CD4-positive, alpha-beta T cell (primary cell): ENCODE results near the gene S100A6. TPM values are rescaled to one million over a fixed set of nuclear protein-coding genes. Genes with fewer than 3 reads are reported as not detected.
A peak's percentile ranks its signal among the peaks of the same experiment; 100 is the strongest.
"Not testable (repeated sequence)": the region's sequence is repeated elsewhere in the genome, so short reads cannot be mapped to it uniquely, and the experiment has no call there.

Source experiments
- ATAC-seq: fragments of 200-7000 bp; cut with Tn5 transposase; one replicate; pipeline ENCODE4 v1.10.0; 2022; ENCODE audit warnings: mild to moderate bottlenecking; ENCODE audit not compliant: poor library complexity
- CTCF ChIA-PET: fragments of 350-600 bp; sonication (Branson Sonifier 250); formaldehyde crosslinking; loops from one replicate; lab custom pipeline; 2021; ENCODE audit warnings: antibody characterized with exemption, inconsistent platforms; lab: Charles Lee
- POLR2A ChIA-PET: fragments of 350-600 bp; sonication (Branson Sonifier 250); formaldehyde crosslinking; loops from one replicate; lab custom pipeline; 2021; ENCODE audit warnings: antibody characterized with exemption, inconsistent platforms; lab: Charles Lee
- DNase-seq, 14 experiments: peaks; one replicate each; pipeline ENCODE4 v3.0.0-alpha.2; 2013 to 2020; ENCODE audit warnings: mixed read lengths in 2 of 14
- H3K27ac ChIP-seq, 2 donors: one replicate each; pipeline versions ENCODE4 v1.5.1 to v1.7.0; 2013; ENCODE audit warnings: low read length in 2 of 2, low read depth in 1 of 2, mild to moderate bottlenecking in 1 of 2
- H3K27me3 ChIP-seq, 2 experiments: 1 replicate in 1 of 2; 2 replicates in 1 of 2; pipeline versions ENCODE4 v1.6.1 to v1.7.0; 2013; ENCODE audit warnings: low read length in 2 of 2, control low read depth in 1 of 2, mild to moderate bottlenecking in 1 of 2, moderate library complexity in 1 of 2; ENCODE audit not compliant: insufficient read depth in 2 of 2, control insufficient read depth in 1 of 2
- H3K36me3 ChIP-seq: one replicate; pipeline ENCODE4 v1.6.1; 2013; ENCODE audit warnings: low read length, control low read depth; ENCODE audit not compliant: insufficient read depth
- H3K4me1 ChIP-seq: one replicate; pipeline ENCODE4 v1.6.1; 2013; ENCODE audit warnings: low read length, control low read depth; ENCODE audit not compliant: insufficient read depth
- H3K4me3 ChIP-seq: one replicate; pipeline ENCODE4 v1.5.1; 2013; ENCODE audit warnings: mild to moderate bottlenecking, low read length, moderate library complexity
- H3K9me3 ChIP-seq, 2 experiments: 1 replicate in 1 of 2; 2 replicates in 1 of 2; pipeline versions ENCODE4 v1.6.1 to v1.7.0; 2013; ENCODE audit warnings: low read length in 2 of 2, mild to moderate bottlenecking in 2 of 2, control low read depth in 1 of 2, moderate library complexity in 1 of 2; ENCODE audit not compliant: control insufficient read depth in 1 of 2, insufficient read depth in 1 of 2
- H3K27ac Mint-ChIP-seq: one replicate; pipeline ENCODE4 v1.8.0; 2020; ENCODE audit warnings: mixed read lengths
- H3K27me3 Mint-ChIP-seq: one replicate; pipeline ENCODE4 v1.8.0; 2021; ENCODE audit warnings: mixed read lengths
- H3K36me3 Mint-ChIP-seq: one replicate; pipeline ENCODE4 v1.8.0; 2021; ENCODE audit warnings: low read depth, mixed read lengths
- H3K4me1 Mint-ChIP-seq: one replicate; pipeline ENCODE4 v1.8.0; 2021; ENCODE audit warnings: low read depth, mixed read lengths
- H3K4me3 Mint-ChIP-seq: one replicate; pipeline ENCODE4 v1.8.0; 2020; ENCODE audit warnings: mild to moderate bottlenecking, mixed read lengths
- H3K9me3 Mint-ChIP-seq: one replicate; pipeline ENCODE4 v1.8.0; 2020; ENCODE audit warnings: mixed read lengths
- CTCF ChIP-seq: fragments of 200-600 bp; IDR thresholded peaks from one replicate; pipeline ENCODE4 v1.8.0; 2022; ENCODE audit warnings: antibody characterized with exemption, mild to moderate bottlenecking
- intact Hi-C, 2 experiments: fragments of 100-400 bp; cut with DNase I in 1 of 2; cut with micrococcal nuclease in 1 of 2; formaldehyde crosslinking; loops; one replicate each; pipeline versions ENCODE4 v1.15.1 to v1.9.0; 2023 to 2025; cut with DNase I, micrococcal nuclease
- total RNA-seq, 174 experiments: library from RNA in 2 of 174; stranded (reverse) in 2 of 174; gene quantifications; one replicate each; pipeline ENCODE4 v1.2.3 and lab custom pipeline; 2021 to 2026

The S100A6 gene
- total RNA-seq, 2 experiments from 2014 or later, result 172 to 175 TPM

- Mint-ChIP-seq H3K27me3 (no peaks in the 10 kb centered on the region), H3K27ac (no peak overlapping the region), H3K4me3 (no peak overlapping the region), H3K4me1 (no peaks in the 10 kb centered on the region), H3K36me3 (no peaks in the 10 kb centered on the region), H3K9me3 (no peaks in the 10 kb centered on the region)
- Histone ChIP-seq H3K27ac (no peak overlapping the region), H3K4me3 (no peak overlapping the region), H3K36me3 (no peaks in the 10 kb centered on the region), H3K9me3 (no peaks in the 10 kb centered on the region), H3K4me1 (no peaks in the 10 kb centered on the region), H3K27me3 (no peaks in the 10 kb centered on the region)
- POLR2A ChIA-PET, result interaction anchor here (0.6 to 2.3 kb wide), 3 partner anchors 20 to 109 kb away, joined by 3 to 5 read pairs (median 3); partner anchors contain the start of gene CHTOP
- intact Hi-C loops, result no loop called here
- CTCF ChIA-PET, result no interaction called here
- DNase-seq, result peak in 1 of 14 experiments; percentile 2
- no peak for TF ChIP-seq CTCF
- no peak for ATAC-seq
Measured at GRCh38 chr1:153525088-153525728, 10.6 kb downstream of the S100A6 start.

- H3K4me1 ChIP-seq, H3K36me3 Mint-ChIP-seq, H3K36me3 ChIP-seq, H3K4me1 Mint-ChIP-seq, H3K4me3 Mint-ChIP-seq, H3K27me3 ChIP-seq, H3K9me3 Mint-ChIP-seq, H3K9me3 ChIP-seq, H3K27ac Mint-ChIP-seq, H3K4me3 ChIP-seq, ATAC-seq, H3K27ac ChIP-seq, intact Hi-C loops, CTCF ChIA-PET, H3K27me3 Mint-ChIP-seq: not testable (repeated sequence)
- peak in 1 of 14 experiments; percentile 6 for DNase-seq
- POLR2A ChIA-PET, result interaction anchor here (1.8 kb wide), 1 partner anchor 12 kb away, joined by 4 read pairs; no protein-coding TSS in a partner anchor
Measured at GRCh38 chr1:153522353-153523048, 13.3 kb downstream of the S100A6 start.

GRCh38 chr1:153521808-153522207, 14.0 kb downstream of the S100A6 start:
- H3K36me3 ChIP-seq, H3K9me3 ChIP-seq, H3K4me1 ChIP-seq, H3K27ac Mint-ChIP-seq, H3K4me1 Mint-ChIP-seq, H3K9me3 Mint-ChIP-seq, H3K27me3 ChIP-seq, ATAC-seq, H3K4me3 Mint-ChIP-seq, H3K36me3 Mint-ChIP-seq, H3K27me3 Mint-ChIP-seq, intact Hi-C loops, H3K27ac ChIP-seq, H3K4me3 ChIP-seq: not testable (repeated sequence)
- ChIA-PET POLR2A (interaction anchor here (1.8 kb wide), 1 partner anchor 13 kb away, joined by 4 read pairs; no protein-coding TSS in a partner anchor), CTCF (interaction anchor here (0.6 kb wide), 1 partner anchor 627 kb away, joined by 3 read pairs; no protein-coding TSS in a partner anchor)
- peak in 1 of 14 experiments; percentile 2 for DNase-seq

- H3K27ac ChIP-seq, result no peak overlapping the region
- no peak for DNase-seq
- Mint-ChIP-seq H3K4me3 (no peak overlapping the region), H3K27ac (no peak overlapping the region), H3K4me1 (no peaks in the 10 kb centered on the region), H3K9me3 (no peaks in the 10 kb centered on the region), H3K36me3 (no peaks in the 10 kb centered on the region), H3K27me3 (no peaks in the 10 kb centered on the region)
- ATAC-seq, result no peak
- no peak overlapping the region for H3K4me3 ChIP-seq
- intact Hi-C loops, result no loop called here
- no peaks in the 10 kb centered on the region for H3K27me3 ChIP-seq
- H3K4me1 ChIP-seq, result peaks cover 4% of the 10 kb centered on the region
- POLR2A ChIA-PET, result interaction anchor here (1.8 kb wide), 1 partner anchor 14 kb away, joined by 4 read pairs; no protein-coding TSS in a partner anchor
- H3K36me3 ChIP-seq, result no peaks in the 10 kb centered on the region
- CTCF ChIA-PET, result interaction anchor here (1.1 kb wide), 1 partner anchor 11 kb away, joined by 4 read pairs; no protein-coding TSS in a partner anchor
- H3K9me3 ChIP-seq, result no peaks in the 10 kb centered on the region
- no peak for TF ChIP-seq CTCF
Measured at GRCh38 chr1:153520818-153521476, 14.8 kb downstream of the S100A6 start.

GRCh38 chr1:153520137-153520691, 15.6 kb downstream of the S100A6 start:
- H3K27me3 ChIP-seq, H3K36me3 Mint-ChIP-seq, H3K27ac Mint-ChIP-seq, H3K4me3 Mint-ChIP-seq, POLR2A ChIA-PET, H3K9me3 Mint-ChIP-seq, H3K4me3 ChIP-seq, intact Hi-C loops, H3K27ac ChIP-seq, H3K27me3 Mint-ChIP-seq, H3K36me3 ChIP-seq, H3K9me3 ChIP-seq, H3K4me1 Mint-ChIP-seq, ATAC-seq: not testable (repeated sequence)
- CTCF ChIA-PET, result interaction anchor here (1.1 kb wide), 1 partner anchor 12 kb away, joined by 4 read pairs; no protein-coding TSS in a partner anchor
- peak in 1 of 14 experiments; percentile 1 for DNase-seq
- peaks cover 12% of the 10 kb centered on the region for H3K4me1 ChIP-seq
